Duodenal mucosa (tissue), 2 donors: ENCODE measurements around the gene ACSS2.

Source experiments
- H3K27ac ChIP-seq: one replicate; pipeline ENCODE4 v1.7.0; 2013; ENCODE audit warnings: low read depth, low read length
- H3K27me3 ChIP-seq, 2 donors: one replicate each; pipeline ENCODE4 v1.7.0; 2013; ENCODE audit warnings: low read length in 2 of 2, control low read depth in 1 of 2; ENCODE audit not compliant: insufficient read depth in 2 of 2, control insufficient read depth in 1 of 2
- H3K36me3 ChIP-seq, 2 donors: one replicate each; pipeline ENCODE4 v1.7.0; 2013; ENCODE audit warnings: low read length in 2 of 2, control low read depth in 1 of 2; ENCODE audit not compliant: insufficient read depth in 2 of 2, control insufficient read depth in 1 of 2
- H3K4me1 ChIP-seq, 2 donors: one replicate each; pipeline ENCODE4 v1.7.0; 2013; ENCODE audit warnings: low read length in 2 of 2, control low read depth in 1 of 2; ENCODE audit not compliant: insufficient read depth in 2 of 2, control insufficient read depth in 1 of 2
- H3K4me3 ChIP-seq, 2 donors: one replicate each; pipeline ENCODE4 v1.7.0; 2013; ENCODE audit warnings: low read length in 2 of 2, low read depth in 1 of 2
- H3K9ac ChIP-seq, 2 donors: one replicate each; pipeline ENCODE4 v1.7.0; 2013; ENCODE audit warnings: low read length in 2 of 2, low read depth in 1 of 2
- H3K9me3 ChIP-seq, 2 donors: one replicate each; pipeline ENCODE4 v1.7.0; 2013; ENCODE audit warnings: low read length in 2 of 2, control low read depth in 1 of 2; ENCODE audit not compliant: control insufficient read depth in 1 of 2

The ACSS2 gene

GRCh38 chr20:34859367-34859766 is 17.0 kb upstream of the ACSS2 start:
- Histone ChIP-seq H3K9ac (no peak overlapping the region), H3K4me1 (peaks cover 13% of the 10 kb centered on the region in 2 donors), H3K36me3 (peaks cover under 1 to 13% of the 10 kb centered on the region in 2 donors), H3K27me3 (no peaks in the 10 kb centered on the region), H3K9me3 (no peaks in the 10 kb centered on the region), H3K4me3 (no peak overlapping the region), H3K27ac (no peak overlapping the region)

- Histone ChIP-seq H3K4me3 (no peak overlapping the region), H3K27me3 (no peaks in the 10 kb centered on the region), H3K36me3 (peaks cover 0 to 7% of the 10 kb centered on the region in 2 donors), H3K4me1 (peaks cover 13% of the 10 kb centered on the region in 2 donors), H3K27ac (no peak overlapping the region), H3K9me3 (no peaks in the 10 kb centered on the region), H3K9ac (no peak overlapping the region)
These were observed 16.4 kb upstream of the ACSS2 start for GRCh38 chr20:34859826-34860545.

- H3K27ac ChIP-seq, result no peak overlapping the region
- H3K9ac ChIP-seq, result no peak overlapping the region
These were observed 14.9 kb upstream of the ACSS2 start for GRCh38 chr20:34861386-34862084.

GRCh38 chr20:34862724-34863123 is 13.7 kb upstream of the ACSS2 start:
- H3K9ac ChIP-seq, result no peak overlapping the region
- H3K27ac ChIP-seq, result no peak overlapping the region
- no peak overlapping the region for H3K4me3 ChIP-seq
- no peaks in the 10 kb centered on the region for H3K9me3 ChIP-seq
- peaks cover 0 to 6% of the 10 kb centered on the region in 2 donors for H3K36me3 ChIP-seq
- H3K27me3 ChIP-seq, result no peaks in the 10 kb centered on the region
- H3K4me1 ChIP-seq, result peaks cover 13% of the 10 kb centered on the region in 2 donors

More at GRCh38 chr20:34861386-34862084, 14.9 kb upstream of the ACSS2 start:
- peaks cover 0 to 6% of the 10 kb centered on the region in 2 donors for H3K36me3 ChIP-seq
- H3K4me3 ChIP-seq, result no peak overlapping the region
- H3K9me3 ChIP-seq, result no peaks in the 10 kb centered on the region
- no peaks in the 10 kb centered on the region for H3K27me3 ChIP-seq
- H3K4me1 ChIP-seq, result peaks cover 13% of the 10 kb centered on the region in 2 donors

GRCh38 chr20:34863421-34863965 is 12.9 kb upstream of the ACSS2 start:
- no peaks in the 10 kb centered on the region for H3K27me3 ChIP-seq

GRCh38 chr20:34864216-34864615 is 12.2 kb upstream of the ACSS2 start:
- Histone ChIP-seq H3K9me3 (no peaks in the 10 kb centered on the region), H3K27ac (no peak overlapping the region), H3K4me1 (peaks cover 13% of the 10 kb centered on the region in 2 donors), H3K27me3 (no peaks in the 10 kb centered on the region), H3K9ac (no peak overlapping the region), H3K4me3 (no peak overlapping the region), H3K36me3 (peaks cover 0 to 6% of the 10 kb centered on the region in 2 donors)

More at GRCh38 chr20:34863421-34863965, 12.9 kb upstream of the ACSS2 start:
- Histone ChIP-seq H3K36me3 (peaks cover 0 to 6% of the 10 kb centered on the region in 2 donors), H3K4me3 (no peak overlapping the region), H3K27ac (no peak overlapping the region), H3K9ac (no peak overlapping the region), H3K9me3 (no peaks in the 10 kb centered on the region), H3K4me1 (peaks cover 13% of the 10 kb centered on the region in 2 donors)

GRCh38 chr20:34871320-34871926 is 5.0 kb upstream of the ACSS2 start:
- H3K4me1 ChIP-seq, result peaks cover 37 to 42% of the 10 kb centered on the region in 2 donors
- H3K36me3 ChIP-seq, result no peaks in the 10 kb centered on the region
- no peak overlapping the region for H3K9ac ChIP-seq
- no peaks in the 10 kb centered on the region for H3K27me3 ChIP-seq
- no peak overlapping the region for H3K27ac ChIP-seq
- H3K4me3 ChIP-seq, result no peak overlapping the region
- H3K9me3 ChIP-seq, result no peaks in the 10 kb centered on the region

- H3K36me3 ChIP-seq, result no peaks in the 10 kb centered on the region
- H3K9ac ChIP-seq, result peak overlapping the region; percentile 59 to 91
- peak overlapping the region; percentile 82 to 84 for H3K4me3 ChIP-seq
- no peaks in the 10 kb centered on the region for H3K27me3 ChIP-seq
- H3K4me1 ChIP-seq, result peaks cover 37 to 42% of the 10 kb centered on the region in 2 donors
- no peak overlapping the region for H3K27ac ChIP-seq
- H3K9me3 ChIP-seq, result no peaks in the 10 kb centered on the region
These were observed 4.3 kb upstream of the ACSS2 start for GRCh38 chr20:34871966-34872621.

GRCh38 chr20:34872622-34873224 is 3.7 kb upstream of the ACSS2 start, which contains the start of gene GGT7:
TSS of gene GGT7 (minus strand) at chr20:34872856. CDS start at chr20:34872815, 41 bp downstream.
- Histone ChIP-seq H3K4me3 (peak within 1 kb of the TSS; percentile 82 to 84), H3K9me3 (no peaks in the 10 kb centered on the region), H3K27me3 (no peaks in the 10 kb centered on the region), H3K4me1 (peaks cover 37 to 42% of the 10 kb centered on the region in 2 donors), H3K9ac (peak within 1 kb of the TSS; percentile 66 to 91), H3K27ac (no peak within 1 kb of the TSS), H3K36me3 (no peaks in the 10 kb centered on the region)
